ENCODE results near the gene PPP1R8.
"Not testable (repeated sequence)": the region's sequence is repeated elsewhere in the genome, so short reads cannot be mapped to it uniquely, and the experiment has no call there.

The PPP1R8 gene
- 25.6 to 37.5 reads per million in 2 donors for total RNA-seq

GRCh38 chr1:27830621-27831440, at the start of gene PPP1R8:
PPP1R8 (plus strand) TSS chr1:27830782; CDS start chr1:27830836, 54 bp downstream.
- DNase-seq: peak; percentile 57 to 95 (median 83)

GRCh38 chr1:27782950-27783349, 47.6 kb upstream of the PPP1R8 start:
- DNase-seq: no peak

DNA sequence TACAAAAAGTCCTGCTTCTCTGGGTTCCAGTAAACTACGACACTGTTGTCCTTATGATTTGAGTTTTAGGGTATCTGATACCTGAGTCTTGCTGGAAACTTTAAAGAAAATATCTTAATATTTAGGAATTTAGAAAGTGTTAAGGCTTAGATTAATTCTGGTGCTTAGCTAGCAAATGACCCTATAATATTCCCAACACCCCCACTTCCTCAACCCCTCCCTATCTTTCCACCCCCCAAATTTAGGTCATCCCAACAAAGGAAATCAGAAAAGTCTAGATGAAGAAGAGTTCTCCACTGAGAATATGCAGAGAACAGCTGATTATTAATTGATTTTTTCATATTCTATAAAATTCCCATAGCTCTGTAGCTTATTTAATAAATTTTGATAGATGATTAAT, 45.9 kb upstream of the PPP1R8 start:
- no peak for DNase-seq

DNA sequence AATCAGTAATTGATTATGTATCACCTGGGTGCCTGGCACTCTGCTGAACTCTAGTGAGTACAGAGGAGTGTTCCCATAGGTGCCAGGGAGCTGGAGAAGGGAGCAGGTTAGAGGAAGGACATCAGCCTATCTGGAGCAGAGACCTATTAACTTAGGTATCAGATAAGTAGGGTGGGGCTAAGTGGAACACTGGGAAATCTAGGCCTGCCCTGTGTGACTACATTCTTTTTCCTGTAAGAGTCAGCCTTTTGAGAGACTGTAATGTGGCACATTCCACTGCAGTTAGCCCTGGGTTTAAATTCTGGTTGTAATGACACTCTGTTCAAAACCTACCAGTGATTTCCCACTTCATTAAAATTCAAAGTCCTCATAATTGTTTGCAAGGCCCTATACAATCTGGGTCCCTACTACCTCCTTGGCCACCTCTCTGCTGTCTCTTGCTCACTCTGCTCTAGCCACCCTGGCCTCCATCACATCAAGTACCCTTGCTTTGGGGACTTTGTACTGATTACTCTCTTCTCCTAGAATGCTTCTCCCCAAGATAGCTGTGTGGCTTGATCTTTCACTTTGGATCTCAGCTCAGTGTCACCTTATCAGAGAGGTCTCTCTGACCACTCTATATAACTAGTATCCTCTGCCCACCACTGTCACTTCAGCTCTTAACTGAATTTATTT, 44.7 kb upstream of the PPP1R8 start:
- no peak for DNase-seq

GRCh38 chr1:27787895-27788294, 42.7 kb upstream of the PPP1R8 start:
- DNase-seq: no peak

GRCh38 chr1:27789540-27790041, 41.0 kb upstream of the PPP1R8 start:
- DNase-seq: no peak

DNA sequence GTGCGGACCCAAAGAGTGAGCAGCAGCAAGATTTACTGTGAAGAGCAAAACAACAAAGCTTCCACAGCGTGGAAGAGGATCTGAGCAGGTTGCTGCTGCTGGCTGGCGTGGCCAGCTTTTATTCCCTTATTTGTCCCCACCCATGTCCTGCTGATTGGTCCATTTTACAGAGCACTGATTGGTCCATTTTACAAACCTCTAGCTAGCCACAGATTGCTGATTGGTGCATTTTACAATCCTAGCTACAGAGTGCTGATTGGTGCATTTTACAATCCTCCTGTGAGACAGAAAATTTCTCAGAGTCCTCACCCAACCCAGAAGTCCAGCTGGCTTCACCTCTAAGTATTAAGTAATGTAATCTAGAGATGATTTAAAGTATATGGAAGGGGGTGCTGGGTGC, 40.3 kb upstream of the PPP1R8 start:
- not testable (repeated sequence) for DNase-seq

DNA sequence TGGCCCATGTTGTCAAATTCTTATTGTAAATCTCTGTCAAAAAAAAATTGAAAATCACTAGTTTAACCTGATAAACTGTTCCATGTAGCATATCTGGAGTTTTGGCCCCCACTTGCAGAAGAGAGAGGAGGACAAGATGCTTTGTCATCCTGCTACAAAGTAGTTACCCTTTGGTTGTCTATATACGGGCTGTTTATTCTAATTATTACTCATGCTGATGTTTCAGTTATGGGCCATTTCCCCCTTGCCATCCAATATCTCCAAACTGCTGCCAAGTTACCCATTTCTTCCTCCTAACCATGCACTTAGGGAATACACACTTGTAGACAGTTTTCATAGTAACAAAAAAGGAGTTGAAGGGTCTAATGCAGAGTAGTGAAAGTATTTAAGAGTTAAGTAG, 35.0 kb upstream of the PPP1R8 start:
- peak in 1 of 5 experiments; percentile 51 for DNase-seq

- DNase-seq: peak in 1 of 5 experiments; percentile 10
Observed at GRCh38 chr1:27804791-27805190, 25.8 kb upstream of the PPP1R8 start.

- no peak for DNase-seq
Observed at GRCh38 chr1:27806758-27807157, 23.8 kb upstream of the PPP1R8 start.

GRCh38 chr1:27807385-27807784, 23.2 kb upstream of the PPP1R8 start:
- DNase-seq: no peak

GRCh38 chr1:27808131-27808530, 22.5 kb upstream of the PPP1R8 start:
- DNase-seq: not testable (repeated sequence)

DNA sequence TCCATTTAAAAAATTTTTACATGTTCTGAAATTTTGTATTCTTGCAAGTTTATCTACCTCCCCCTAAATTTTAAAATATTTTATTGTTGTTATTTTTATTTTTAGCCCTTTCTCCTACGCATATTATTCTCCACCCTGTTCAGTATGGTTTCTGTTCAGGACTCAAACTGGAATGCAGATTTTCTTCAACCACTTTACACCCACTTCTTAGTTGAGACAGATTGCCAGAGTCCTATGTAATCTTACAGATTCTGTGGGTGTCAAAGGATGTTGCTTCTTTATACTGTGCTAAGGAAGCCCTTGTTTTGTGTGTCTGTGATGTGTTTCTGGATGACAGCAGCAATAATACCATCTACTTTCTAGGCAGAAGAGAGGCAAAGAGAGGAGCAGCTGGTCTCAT, 20.7 kb upstream of the PPP1R8 start:
- no peak for DNase-seq

- peak in 1 of 5 experiments; percentile 47 for DNase-seq
Observed at GRCh38 chr1:27811741-27812500, 18.7 kb upstream of the PPP1R8 start.

DNA sequence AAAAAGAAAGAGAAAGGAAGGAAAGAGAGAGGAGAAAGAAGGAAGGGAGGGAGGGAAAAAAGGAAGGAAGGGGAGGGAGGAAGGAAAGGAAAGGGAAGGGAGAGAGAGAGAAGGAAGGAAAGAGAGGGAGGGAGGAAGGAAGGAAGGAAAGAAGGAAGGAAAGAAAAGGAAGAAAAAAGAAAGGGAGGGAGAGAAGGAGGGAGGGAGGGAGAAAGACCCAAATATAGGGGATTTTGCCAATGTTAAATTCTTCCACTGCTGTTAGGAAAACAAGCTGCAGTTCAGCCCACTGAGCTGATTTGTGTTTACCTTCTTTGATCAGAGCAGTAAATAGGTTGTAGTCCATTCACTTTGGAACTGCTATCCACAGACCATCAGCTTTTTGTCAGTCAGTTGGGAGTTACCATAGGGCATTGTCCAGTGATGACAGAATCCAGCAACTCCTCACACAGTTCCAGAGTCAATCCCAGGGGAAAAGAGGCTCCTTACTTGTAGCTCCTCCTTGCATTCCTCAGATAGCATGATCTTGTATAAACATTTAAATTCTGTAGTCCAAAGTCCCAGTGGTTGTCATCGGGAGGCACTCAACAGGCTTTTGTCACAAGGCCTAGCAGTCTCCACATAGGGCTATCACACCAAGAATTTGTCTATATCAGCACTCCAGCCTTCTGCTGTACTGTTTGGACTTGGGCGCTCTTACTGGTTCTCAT, 13.5 kb upstream of the PPP1R8 start:
- DNase-seq: no peak

DNA sequence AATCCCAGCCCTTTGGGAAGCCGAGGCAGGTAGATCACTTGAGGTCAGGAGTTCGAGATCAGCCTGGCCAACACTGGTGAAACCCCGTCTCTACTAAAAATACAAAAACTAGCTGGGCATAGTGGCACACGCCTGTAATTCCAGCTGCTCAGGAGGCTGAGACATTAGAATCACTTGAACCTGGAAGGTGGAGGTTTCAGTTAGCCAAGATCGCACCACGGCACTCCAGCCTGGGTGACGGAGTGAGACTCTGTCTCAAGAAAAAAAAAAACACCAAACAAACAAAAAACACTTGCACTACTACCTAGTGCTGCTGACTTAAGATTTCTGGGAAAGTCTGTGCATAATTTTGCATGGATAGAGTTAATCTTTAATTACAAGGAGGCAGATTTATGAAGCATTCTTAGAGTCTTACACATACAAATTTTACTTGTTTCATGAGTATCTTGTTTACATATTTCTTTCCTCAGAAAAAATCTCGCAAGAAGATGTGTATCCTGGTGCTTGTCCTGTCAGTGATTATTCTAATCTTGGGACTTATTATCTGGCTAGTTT, 8.7 kb upstream of the PPP1R8 start:
- DNase-seq: no peak

DNA sequence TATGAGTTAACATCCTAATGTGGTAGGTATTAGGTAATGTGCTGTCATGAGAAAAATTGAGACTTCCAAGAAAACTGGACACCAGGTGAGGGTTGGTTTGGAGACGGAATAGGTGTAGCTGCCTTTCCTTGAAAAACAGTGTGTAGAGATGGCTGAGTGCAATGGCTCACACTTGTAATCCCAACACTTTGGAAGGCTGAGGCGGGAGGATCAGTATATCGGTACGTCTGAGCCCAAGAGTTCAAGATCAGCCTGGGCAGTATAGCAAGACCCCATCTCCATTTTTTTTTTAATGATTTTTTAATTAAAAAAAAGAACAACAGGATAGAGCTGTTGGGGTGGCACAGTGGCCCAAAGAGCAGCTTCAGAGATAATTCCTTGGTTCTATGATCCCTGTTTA, 6.8 kb upstream of the PPP1R8 start:
- no peak for DNase-seq

DNA sequence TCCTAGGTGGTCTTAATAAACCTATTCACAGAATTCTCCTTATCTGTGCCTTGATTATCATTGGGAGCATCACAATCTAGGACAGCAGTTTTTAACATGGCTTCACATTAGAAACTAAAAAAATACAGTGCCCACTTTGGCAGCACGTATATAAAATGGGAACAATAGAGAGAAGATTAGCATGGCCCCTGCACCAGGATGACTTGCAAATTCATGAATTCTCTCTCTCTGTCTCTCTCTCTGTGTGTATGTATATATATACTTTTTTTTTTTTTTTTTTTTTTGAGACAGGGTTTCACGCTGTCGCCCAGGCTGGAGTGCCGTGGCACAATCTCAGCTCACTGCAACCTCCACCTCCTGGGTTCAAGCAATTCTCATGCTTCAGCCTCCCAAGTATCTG, 6.2 kb upstream of the PPP1R8 start:
- DNase-seq: no peak

DNA sequence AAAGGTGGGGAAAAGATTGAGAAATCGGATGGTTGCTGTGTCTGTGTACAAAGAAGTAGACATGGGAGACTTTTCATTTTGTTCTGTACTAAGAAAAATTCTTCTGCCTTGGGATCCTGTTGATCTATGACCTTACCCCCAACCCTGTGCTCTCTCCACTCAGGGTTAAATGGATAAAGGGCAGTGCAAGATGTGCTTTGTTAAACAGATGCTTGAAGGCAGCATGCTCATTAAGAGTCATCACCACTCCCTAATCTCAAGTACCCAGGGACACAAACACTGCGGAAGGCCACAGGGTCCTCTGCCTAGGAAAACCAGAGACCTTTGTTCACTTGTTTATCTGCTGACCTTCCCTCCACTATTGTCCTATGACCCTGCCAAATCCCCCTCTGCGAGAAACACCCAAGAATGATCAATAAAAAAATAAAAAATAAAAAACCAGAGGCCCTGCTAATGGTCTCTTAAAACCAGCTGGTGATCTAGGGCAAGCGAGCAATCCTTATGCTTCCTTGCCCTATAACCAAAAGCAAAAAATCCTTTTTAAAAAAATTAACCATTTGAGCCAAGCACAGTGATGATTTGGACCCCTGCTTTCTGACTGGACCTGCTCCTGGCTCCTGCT, 1.1 kb upstream of the PPP1R8 start:
- not testable (repeated sequence) for DNase-seq

- DNase-seq: no peak
Observed at GRCh38 chr1:27831568-27832410, 1.2 kb downstream of the PPP1R8 start.

GRCh38 chr1:27832762-27833161, 2.2 kb downstream of the PPP1R8 start:
- DNase-seq: no peak
